Skin of body (tissue), 2 donors: ENCODE measurements around the gene CFAP58. TPM values are rescaled to one million over a fixed set of nuclear protein-coding genes. Genes with fewer than 3 reads are reported as not detected.
"Not testable (repeated sequence)": the region's sequence is repeated elsewhere in the genome, so short reads cannot be mapped to it uniquely, and the experiment has no call there.

Experiments used
- DNase-seq: peaks from one replicate; lab custom pipeline; 2025; lab: John Stamatoyannopoulos, UW
- total RNA-seq: library from RNA; depleted of rRNA; stranded (reverse); fragments of >200 nt; gene quantifications from one replicate; pipeline ENCODE4 v1.2.3, GENCODE V29; 2014

The CFAP58 gene
- total RNA-seq, 1 donor from 2014 or later: 0.39 TPM

DNA sequence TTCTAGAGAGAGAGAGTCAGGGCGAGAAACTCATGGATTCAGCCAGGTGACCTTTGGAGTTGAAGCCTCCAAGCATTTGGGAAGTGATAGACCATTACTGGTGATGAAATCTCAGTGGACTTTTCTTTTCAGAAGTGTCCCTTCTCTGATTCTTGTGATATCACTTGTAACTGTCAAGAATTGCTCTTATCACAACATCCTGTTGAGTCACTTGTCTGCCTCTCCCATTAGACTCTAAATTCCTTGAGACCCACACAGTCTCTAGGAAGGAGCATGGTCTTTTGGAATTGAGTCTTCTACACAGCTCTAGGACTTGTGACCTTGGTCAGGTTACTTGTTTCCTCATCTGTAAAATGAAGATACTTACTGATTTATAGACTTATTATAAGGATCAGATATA is 81.0 kb downstream of the CFAP58 start:
- DNase-seq: no peak

DNA sequence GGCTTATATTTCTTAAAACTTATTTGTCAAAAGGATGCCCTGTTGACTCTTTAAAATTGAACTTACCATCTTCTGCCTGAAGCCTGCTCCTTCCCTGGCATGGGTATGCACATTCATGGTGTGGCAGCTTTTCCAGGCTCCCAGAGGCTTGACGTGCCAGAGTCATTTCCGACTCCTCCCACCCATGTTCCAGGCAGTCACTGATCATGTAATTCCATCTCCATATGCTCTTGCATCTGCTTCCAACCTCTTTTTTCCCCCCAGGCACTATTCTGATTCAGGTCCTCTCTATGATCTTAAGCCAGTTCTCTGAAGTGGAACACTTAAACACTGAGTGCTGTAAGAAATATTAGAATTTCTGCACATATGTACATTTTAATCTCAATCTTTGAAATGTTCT is 82.2 kb downstream of the CFAP58 start:
- peak; percentile 29 for DNase-seq

DNA sequence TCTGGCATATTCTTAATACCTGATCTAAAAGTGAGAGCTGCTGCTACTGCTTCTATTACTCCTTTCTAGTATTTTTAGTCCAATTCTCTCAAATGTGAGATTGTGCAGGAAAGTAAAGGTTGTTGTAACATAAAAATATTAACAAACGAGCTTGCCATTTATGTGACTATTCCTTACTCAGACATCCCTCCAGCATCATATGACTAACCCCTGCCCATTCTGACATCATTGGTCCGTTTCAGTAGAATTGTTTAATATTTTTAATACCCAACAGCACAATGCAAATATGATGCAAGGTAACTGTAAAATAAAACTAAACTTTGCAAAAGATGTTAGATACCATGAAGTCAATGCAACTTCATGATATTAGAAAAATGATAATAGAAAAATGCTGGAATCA is 83.6 kb downstream of the CFAP58 start:
- no peak for DNase-seq

DNA sequence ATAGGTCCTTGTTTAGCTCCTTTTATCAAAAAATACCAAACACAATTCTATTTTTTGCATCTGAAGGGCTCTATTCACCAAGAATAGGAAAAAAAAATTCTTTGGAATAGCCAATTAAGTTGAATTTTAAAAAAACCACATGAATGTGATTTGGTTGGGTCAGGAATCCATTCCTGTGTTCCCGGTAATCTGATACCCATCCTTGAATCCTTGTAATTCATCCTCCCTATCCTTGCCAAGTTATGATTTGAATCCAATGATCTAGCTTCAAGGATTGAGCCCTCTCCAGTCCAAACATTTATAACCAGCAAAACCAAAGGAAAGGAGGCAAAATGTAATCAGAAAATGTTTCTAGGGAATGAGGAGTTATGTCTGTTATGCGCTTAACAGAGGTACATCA is 86.6 kb downstream of the CFAP58 start:
- no peak for DNase-seq

DNA sequence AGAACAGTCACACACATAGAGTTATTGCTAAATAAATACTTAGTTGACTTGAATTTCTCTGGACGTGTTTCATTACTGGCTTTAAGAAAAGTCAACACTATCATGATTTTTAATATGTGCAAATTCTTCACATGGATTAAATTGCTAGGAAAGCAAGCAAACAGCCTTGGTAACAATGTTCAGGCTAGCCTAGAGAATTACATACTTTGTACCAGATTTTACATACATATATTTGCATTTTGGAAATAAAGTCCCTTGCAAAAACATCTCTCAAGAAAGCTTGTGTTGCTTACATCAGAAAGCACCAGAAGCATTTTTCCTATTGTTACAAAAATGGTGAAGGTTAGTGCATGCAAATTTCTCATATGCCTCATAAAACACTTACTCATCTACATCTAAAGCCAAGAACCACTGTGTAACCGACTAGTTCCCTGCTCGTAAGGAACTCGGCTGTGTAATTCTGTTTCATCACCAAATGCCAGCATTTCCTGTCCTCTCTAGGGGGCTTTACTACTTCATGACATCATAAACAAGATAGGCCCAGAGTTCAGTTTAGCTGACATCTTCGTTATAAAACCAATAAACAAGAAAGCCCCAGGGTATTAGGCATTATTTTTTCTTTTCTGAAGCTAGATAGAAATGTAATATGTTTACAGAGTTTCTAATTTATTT is 87.8 kb downstream of the CFAP58 start:
- peak; percentile 22 for DNase-seq

DNA sequence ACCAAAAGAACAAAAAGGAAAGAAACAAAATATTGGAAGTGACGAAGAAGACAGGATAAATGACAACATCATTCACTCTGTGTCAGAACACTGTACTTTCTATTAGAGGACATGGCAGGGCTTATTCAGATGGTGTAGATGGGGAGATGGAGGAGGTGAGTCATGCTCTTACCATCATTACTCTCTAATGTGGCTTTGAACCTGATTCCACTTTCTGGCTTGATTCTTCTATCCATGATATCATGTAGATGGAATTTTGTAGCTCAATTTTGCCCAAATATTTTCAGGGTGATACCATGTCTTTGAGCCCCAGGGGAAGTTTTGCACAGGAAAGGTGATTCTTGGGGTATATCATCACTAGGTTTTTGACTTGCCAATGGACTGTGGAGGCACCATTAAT is 91.7 kb downstream of the CFAP58 start:
- DNase-seq: no peak

DNA sequence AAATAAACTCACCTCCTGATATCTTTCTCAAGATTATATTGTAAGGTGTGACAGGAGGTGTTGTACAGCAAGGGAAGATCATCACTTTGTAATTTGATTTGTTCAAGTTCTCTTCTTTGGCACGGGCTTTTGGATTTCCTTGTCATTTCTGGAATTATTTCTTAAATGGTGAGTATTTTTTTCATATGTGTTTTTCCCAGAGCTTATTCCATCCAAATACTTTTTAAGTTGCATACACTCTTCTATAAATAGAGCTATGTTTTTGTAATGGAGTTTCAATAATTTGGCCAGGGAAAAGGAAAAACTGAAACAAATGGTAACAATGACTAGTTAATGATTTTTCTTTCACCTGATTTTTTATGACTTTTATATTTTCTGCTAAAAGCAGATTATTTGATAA is 92.5 kb downstream of the CFAP58 start:
- DNase-seq: no peak

DNA sequence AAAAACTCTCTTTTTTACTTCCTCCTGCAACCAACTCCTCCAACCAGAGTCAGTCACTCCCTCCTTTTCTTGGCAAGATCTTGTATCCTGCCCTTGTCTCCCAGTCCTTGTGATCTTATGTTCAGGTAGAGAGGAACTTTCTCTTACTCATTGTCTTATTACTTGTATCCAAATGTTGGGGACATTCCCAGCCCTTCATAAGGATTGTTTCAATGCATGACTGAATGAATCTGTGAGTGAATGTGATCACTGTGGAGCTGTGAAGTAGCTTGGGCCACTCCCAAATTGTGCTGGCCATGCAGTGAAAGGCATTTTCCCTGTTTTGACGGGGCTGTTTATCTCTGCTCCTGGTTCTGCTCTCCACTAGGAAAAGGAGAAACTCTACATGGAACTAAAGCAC is 93.7 kb downstream of the CFAP58 start:
- DNase-seq: no peak

DNA sequence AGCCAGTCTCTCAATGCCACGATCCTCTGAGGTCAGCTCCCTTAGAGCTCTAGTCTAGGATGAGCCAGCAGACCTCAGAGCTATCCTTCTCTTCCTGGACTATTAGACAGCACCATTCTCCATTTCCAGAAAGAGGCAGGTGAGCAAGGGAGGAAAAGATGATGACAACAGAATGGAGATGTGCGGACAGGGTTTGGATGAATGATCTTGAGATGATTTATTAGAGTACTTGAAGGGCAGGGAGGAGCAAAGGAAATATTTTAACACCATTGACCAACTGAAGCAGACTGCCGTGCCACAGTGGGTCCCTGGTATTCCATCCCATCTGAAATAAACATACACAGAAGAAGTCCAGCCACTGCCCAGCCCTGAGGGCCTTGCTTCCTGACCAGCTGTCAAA is 94.3 kb downstream of the CFAP58 start:
- no peak for DNase-seq

DNA sequence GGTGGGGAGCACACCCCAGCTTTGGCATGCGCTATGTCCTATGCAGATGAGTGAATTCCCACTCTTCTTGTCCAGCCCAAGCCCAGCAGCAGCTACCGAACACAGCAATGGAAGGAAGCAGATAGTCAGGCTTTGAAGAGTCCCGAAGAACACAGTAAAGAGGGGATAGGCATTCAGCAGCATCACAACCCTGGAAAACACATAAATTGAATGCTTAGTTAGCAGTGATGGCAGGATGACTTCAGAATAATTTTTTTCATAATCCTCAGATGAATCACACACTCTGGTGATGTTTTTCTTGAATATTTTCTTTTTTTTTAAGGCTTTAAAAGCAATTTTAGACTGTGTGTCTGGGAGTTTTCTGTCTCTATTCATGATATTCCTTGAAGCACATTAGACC is 95.8 kb downstream of the CFAP58 start:
- DNase-seq: no peak

DNA sequence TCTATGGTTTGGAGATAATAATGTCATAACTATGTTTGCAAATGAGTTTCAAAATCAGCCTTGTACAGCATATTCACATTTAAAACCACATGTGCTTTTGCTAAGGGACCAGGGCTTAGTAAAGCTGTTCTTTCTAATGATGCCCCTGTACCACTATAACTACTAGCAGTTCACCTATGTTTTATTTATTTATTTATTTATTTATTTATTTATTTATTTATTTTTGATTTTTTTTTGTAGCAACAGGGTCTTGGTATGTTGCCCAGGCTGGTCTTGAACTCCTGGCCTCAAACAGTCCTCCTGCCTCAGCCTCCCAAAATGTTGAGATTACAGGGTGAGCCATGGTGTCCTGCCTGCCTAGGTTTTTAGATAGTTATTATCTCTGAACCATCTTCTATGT is 96.9 kb downstream of the CFAP58 start:
- DNase-seq: no peak

DNA sequence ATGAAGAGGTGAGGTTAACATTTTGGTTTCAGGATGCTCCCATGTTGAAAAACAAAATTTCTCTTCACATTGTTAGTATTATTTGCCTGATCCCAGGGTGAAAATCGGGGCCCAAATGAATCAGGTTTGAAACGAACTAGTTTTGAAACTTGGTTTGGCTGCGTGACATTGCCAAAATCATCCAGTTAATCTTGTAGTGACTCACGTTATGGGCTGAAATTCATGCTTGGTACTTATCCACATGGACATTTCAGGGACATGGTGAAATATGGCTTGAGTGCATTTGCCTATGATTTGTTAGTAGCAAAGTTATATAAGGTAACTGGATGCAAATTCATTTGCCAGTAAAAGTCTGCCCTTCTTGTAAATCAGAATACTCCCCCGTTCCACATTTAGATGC is 97.3 kb downstream of the CFAP58 start:
- DNase-seq: no peak

DNA sequence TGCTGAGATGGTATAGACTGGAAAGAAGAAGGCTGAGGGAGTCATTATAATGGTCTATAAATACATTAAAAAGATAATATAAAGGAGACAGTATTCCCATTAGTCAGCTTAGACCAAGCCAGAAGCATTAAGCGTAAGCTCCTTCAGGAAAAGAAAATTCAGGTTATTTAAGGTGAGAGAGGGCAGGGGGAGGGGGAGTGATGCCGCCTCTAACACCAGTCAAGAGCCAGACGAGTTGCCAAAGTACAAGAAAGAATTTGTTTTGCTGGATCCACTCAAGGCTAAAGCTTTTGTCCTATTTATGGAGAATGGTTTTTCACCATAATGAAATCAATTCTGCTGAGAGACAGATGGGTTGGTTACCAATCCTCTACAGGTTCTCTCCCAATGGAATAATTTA is 99.3 kb downstream of the CFAP58 start:
- no peak for DNase-seq

DNA sequence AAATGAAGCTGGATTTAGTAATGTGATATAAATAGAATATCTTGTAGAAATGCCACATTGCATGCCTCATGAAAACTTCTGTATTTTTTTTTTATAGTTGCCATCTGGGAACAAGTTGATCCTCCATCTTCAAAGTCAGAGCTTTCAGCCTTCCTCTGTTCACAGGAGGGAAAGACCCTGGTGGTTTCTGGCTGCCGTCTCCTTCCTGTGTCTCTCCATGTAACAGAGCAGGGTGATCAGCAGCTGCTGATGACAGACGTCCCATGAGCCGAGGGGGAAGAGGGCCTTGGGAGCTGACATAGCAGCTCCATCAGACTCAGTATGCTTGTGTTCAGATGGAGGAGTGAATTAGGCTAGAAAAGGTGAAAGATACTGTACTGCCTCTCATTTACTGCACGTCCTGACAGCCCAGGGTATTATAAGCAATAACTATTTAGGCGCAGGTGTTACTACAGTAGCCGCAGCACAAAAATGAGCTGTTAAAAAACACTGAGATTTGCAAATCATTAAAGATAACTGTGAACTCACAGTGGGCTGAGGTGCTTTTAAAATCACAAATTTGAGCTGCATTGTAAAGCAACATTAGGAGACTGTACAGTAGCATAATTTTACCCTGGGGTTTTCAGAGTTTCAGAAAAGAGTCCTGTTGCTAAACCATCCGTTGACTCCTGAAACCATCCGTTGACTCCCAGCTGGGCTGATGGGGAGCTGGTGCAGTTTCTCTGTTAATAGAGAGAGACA is 103.3 kb downstream of the CFAP58 start:
- DNase-seq: no peak

DNA sequence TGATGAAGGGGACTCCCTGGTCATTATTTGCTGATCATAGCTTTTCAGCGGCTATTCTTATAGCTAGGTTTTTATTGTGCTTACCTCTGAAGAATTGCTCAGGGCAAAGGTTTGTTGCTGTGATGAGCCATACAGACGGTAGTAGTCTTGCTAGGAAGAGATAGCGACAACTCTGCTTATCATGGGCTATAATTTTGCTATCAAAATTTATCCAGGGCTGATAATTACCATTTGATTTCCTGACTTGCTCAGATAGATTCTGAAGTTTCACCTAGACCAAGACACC is 103.9 kb downstream of the CFAP58 start:
- no peak for DNase-seq

DNA sequence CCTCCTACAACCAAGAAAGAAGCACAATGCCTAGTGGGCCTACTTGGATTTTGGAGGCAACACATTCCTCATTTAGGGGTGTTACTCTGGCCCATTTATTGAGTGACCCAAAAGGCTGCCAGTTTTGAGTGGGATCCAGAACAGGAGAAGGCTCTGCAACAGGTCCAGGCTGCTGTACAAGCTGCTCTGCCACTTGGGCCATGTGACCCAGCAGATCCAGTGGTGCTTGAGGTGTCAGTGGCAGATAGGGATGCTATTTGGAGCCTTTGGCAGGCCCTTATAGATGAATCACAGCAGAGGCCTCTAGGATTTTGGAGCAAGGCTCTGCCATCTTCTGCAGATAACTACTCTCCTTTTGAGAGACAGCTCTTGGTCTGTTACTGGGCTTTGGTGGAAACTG is 111.9 kb downstream of the CFAP58 start:
- not testable (repeated sequence) for DNase-seq

DNA sequence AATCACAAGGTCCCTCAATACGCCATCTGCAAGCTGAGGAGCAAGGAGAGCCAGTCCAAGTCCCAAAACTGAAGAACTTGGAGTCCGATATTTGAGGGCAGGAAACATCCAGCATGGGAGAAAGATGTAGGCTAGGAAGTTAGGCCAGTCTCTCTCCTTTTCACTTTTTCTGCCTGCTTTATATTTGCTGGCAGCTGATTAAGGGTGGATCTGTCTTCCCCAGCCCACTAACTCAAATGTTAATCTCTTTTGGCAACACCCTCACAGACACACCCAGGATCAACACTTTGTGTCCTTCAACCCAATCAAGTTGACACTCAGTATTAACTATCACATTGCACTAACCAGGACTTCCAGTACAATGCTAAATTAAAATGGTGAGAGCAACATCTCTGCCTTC is 115.2 kb downstream of the CFAP58 start:
- not testable (repeated sequence) for DNase-seq

DNA sequence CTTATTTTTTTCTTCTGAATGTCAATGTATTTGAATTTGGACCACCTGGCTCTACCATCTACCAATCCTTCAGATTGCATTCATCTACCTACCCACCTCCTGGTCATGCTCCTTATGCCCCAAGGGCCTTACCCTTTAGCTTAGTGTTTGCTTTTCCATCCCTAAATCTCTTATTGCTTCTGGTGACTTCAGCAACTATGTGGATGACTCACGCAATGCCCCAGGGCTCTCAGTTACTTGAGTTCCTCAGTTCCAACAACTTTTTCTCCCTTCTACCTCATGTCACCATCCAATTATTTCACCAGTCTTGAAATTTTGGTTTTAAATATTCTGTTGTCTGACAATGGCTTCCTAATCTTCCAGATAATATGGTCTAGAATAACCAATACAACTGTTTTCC is 118.9 kb downstream of the CFAP58 start:
- no peak for DNase-seq

DNA sequence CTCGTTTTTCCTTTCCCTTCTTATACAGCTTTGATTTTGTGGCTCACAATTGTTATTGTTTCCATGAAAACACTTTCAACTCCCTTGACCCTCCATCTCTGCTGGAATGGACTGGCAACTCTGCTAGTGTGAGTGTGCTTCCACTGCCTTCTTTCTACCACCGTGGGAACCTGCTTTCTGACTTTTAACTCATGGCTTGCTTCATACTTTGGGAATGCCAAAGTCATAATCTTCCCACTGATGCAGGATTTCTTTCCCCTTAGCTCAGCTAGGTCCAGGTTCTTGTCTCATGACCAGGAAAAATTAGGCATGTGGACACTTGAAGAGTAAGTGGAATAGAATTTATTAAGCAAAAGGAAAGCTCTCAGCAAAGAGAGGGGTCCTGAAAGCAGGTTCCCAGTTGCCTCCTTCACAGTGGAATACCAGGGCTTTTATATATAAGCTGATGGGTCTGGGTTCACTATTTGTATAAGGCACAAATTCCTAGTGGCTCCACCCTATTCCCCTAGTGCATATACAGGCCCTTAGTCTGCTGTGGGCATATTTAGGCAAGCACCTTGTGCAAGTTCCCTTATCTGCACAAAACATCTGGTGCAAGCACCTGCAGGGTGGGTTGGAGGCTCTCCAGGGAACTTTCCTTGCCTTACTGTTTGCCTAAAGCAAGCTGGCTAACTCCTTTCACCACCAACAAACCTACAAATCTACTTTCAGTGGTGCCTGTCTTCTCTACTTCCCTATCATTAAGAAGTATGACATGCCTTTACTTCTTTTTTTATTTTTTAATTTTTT is 119.5 kb downstream of the CFAP58 start:
- no peak for DNase-seq

DNA sequence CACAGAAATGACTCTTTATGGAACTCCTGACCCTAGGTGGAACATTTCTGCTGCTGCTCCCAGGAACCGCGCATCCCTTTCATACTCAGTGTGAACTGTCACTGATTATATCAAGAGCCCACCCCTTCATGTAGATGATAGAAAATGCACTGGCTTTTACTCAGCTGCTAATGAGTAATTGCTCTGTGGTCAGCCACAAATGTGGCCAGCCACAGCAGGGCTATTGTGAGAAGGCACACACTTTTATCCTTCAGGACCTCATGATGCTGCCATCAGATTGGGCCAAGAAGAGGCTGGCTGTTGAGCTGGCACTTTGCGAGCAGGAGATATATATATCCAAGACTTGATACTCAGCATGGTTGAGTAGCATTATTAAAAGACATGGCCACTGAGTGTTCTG is 124.7 kb downstream of the CFAP58 start:
- no peak for DNase-seq

DNA sequence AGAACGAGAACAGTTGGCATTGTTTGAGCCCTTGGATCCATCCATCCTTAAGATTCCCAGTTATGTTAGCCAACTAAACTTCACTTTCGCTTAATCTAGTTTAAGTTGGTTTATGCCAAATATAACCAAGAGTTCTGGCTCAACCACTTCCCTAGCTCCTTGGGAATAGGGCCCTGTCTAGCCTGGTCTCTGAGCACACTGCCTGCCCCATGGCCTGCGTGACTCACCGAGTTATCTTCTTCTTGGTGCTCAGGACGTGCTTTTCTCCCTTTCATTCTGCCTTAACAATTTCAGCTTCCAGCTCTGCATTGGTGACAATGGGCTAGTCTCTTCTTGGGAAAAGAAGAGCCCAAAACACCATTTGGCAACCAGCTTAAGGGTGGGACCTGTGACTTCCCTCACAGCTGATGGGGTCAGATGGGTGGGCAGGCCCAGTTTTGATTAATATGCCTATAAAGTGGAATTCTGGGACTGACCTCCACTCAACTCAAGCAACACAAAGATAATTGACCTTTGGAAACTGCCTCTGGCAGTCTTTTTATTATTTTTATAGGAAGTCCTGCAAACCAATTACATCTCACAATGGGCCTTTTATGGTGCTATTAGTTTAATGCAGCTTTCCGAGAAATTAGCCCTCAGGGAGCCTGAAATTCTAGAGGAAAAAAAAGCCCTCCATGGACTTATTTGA is 126.4 kb downstream of the CFAP58 start:
- DNase-seq: no peak

DNA sequence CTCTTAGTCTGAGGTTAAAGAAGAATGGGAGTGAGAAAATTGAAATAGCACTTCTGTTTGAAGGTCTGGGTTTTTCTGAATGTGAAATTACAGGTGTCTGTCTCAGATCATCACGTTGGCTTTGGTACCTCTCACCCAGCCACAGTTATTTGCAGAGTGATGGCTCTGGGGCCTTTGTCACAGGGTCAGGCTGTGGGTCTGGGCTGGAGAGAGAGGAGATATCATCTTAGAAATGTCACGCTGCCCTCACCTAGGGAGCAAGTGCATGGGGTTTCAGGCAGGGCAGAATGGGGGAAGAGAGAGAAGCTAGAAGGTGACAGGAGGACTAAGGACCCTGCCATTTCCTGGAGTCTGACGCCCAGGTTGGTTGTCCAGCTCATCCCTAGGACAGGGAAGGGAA is 127.2 kb downstream of the CFAP58 start:
- DNase-seq: no peak
